Right ventricle myocardium superior (tissue), 1 donor: ENCODE measurements around the gene IQCH. TPM values are rescaled to one million over a fixed set of nuclear protein-coding genes. Genes with fewer than 3 reads are reported as not detected.

ENCODE experiments used
- ATAC-seq: fragments of 200-7000 bp; cut with Tn5 transposase; one replicate; pipeline ENCODE4 v1.9.1; 2020; ENCODE audit warnings: mild to moderate bottlenecking; ENCODE audit not compliant: poor library complexity
- DNase-seq: peaks from one replicate; pipeline ENCODE4 v3.0.0-alpha.2; 2020
- intact Hi-C: fragments of 100-400 bp; cut with DNase I; formaldehyde crosslinking; loops from one replicate; pipeline ENCODE4 v1.11.2; 2022
- total RNA-seq: library from RNA; stranded (reverse); fragmentation: NEBNext Ultra II Directional; extraction: Animal tissue kit (Norgen Biotek cat#: 25700); gene quantifications from one replicate; pipeline ENCODE4 v1.2.1, GENCODE V29; 2021
- donor health status: DM: no; HTN: yes; CAD: no; lungs with severe emphysema.

The IQCH gene
- total RNA-seq, 1 donor from 2014 or later = 1.6 TPM

DNA sequence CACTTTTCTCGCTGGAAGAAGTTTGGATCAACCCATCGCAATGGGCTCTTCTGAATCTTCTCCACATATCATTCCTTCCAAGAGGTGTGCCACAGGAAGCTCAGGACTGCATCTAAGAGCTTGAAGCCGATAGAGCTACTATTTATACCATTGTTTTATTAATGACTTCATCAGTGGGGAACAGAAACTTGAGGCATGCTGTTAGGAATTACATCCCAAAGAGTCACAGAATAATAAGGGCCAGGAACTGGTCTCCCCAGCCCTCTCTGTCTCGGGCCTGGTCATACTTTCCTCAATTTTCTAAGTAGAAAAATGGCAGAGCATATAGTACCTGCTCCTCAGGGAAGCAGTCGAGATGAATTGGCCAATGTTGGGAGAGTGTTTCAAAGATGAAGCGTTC, 249.5 kb downstream of the IQCH start:
- DNase-seq (no peak), ATAC-seq (no peak)
- intact Hi-C loops = loop anchor here (5.0 kb wide), 1 partner anchor 333 kb away; no protein-coding TSS in a partner anchor

DNA sequence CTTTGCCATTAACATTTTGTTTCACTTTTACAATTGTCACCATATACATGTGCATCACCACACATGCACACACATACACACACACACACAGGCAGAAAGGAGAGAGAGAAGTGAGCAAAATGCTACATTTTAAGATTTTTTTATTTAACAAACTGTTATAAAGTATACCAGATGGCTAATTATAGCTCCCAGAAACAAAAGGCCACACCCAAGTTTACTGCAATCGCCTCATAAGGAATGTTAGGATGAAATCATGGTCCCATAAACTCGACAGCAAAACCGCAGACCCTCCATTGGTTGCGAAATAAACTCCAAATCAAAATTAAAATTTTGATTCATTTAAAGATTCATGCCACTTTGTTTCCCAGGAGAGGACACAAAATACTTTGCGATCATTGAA, 250.2 kb downstream of the IQCH start:
- no peak for DNase-seq
- ATAC-seq = no peak
- intact Hi-C loops = loop anchor here (5.0 kb wide), 1 partner anchor 333 kb away; no protein-coding TSS in a partner anchor

DNA sequence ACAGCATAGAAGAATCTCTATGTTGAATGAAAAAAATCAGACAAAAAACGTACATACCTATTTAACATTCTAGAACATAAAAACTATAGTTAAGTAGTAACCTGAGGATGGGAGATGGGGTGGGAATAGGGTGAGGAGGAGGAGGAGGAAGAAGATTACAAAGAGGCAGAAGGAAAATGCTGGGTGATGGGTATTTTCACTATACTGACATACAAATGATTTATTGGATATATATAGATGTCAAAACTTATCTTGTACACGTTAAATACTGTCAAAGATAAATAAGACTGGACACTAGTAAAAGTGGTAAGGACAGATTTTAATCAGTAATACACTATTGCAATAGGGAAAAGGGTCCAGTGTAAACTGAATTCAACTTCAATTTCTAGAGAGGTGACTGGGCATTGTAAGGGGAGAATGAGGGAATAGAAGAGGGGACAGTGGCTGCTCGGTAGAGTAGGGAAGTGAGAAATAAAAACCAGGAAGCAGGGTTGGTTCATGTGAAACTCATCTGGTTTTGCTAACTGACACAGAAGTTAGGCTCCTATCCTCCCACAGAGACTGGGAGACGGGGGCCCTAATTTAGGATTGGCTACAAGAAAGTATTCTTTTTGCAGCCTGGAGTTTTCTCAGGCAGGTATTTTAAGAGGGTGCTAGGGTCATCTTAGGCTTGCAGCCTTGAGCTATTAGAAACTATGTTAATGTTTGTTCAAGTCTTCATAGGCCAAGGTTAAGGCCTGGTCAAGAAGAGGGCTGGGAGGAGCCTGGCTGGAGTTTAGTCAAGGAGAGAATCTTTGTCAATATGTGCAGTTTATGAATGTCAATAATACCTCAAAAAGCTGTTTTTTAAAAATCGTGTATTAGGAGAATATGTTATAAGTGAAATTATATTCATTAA, 251.3 kb downstream of the IQCH start:
- no peak for DNase-seq
- intact Hi-C loops = no loop called here
- ATAC-seq = no peak

DNA sequence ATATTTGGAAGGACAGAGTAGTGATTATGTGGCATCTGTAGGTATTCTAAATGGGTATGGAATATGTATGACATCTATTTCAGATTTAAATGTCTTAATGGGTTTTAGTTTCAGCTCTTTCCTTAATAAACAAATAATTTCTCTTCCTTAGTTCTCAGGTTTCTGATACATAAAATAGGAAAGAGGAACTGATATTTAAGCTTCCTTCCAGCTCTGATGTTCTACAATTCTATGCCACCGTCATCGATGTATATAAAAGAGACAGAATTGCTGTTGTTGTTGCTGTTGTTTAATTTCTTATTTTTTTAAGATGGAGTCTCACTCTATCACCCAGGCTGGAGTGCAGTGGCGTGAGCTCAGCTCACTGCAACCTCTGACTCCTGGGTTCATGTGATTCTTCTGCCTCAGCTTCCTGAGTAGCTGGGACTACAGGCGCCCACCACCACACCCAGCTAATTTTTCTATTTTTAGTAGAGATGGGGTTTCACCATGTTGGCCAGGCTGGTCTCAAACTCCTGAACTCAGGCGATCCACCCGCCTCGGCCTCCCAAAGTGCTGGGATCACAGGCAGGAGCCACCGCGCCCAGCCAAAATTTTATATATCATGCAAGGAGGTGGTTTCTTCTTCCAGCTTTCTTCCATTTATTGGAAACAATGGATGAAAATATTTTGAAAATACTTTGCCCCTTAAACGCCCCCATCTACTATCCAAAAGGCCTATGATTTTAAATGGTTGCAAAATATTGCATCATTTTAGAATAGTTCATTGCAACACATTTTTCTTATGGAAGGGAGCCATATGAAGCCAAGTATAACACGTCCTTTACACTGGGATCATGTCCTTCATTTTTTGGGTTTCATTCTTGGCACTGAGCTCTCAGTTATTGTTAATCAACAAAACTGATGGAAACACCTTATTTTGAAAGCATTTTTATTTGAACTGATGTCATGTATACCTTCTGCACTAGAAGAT, 252.5 kb downstream of the IQCH start:
- intact Hi-C loops = no loop called here
- DNase-seq (no peak), ATAC-seq (peak; percentile 55)

DNA sequence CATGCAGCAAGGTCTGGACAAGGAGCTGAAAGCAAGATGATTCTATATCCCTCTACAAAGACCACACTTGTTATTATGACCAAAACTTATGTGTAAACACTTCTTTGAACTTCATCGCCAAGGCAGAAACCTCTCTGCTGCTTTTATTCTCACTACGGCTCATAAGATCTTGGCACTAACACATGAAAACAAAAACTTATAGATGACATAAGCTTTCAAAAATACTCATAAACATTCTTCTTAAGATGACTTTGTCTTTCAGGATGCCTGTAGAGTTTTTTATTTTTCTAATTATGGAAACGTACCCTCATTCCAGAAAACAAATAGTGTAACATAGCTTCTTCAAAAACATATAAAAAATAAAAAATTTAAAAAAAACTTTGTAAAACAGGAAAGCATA, 253.8 kb downstream of the IQCH start:
- intact Hi-C loops = no loop called here
- DNase-seq (no peak), ATAC-seq (no peak)

DNA sequence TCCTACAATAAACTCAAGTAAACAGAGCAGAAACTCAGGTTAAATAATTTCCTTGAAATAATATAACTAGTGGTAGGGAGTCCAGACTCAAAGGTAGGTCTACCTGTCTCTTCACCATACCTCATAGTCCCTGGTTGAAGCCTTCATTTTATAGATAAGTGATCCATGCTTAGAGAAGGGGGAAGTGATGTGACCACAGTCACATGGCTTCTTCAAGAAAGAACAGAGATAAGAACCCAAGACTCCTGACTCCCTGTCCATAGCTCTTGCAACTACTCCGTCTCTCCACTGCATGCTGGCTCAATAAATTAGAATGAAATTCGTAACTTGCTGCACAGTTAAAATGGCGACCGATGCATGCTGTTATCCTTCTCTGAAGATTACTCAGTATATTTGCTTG, 255.3 kb downstream of the IQCH start:
- ATAC-seq (no peak), DNase-seq (no peak)
- intact Hi-C loops = no loop called here

DNA sequence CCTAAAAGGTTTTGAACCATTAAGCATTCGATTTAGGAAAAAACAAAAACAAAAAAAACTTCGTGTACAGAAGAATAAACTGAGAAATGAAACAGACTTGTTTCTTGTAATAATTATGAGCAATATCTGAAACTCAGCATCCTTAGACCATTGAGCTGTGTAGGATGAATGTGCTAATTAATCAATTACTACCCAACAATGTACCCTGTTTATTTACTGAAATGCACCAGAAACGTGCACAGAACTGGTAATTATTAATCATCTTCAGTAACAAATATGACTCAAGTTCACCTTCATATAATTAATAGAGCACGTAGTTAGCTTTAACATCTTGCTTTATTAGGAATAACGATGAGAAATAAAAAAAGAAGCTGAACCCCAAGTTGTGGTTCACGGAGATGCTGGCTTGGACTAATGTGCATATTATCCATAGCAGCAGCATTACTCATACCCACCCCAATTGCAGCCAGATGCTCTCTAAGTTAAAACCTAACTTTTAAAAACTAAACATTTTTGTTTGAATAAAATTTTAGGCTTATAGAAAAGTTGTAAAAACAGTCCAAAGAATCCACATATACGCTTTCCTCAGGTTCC, 256.1 kb downstream of the IQCH start:
- intact Hi-C loops = no loop called here
- DNase-seq (no peak), ATAC-seq (no peak)

DNA sequence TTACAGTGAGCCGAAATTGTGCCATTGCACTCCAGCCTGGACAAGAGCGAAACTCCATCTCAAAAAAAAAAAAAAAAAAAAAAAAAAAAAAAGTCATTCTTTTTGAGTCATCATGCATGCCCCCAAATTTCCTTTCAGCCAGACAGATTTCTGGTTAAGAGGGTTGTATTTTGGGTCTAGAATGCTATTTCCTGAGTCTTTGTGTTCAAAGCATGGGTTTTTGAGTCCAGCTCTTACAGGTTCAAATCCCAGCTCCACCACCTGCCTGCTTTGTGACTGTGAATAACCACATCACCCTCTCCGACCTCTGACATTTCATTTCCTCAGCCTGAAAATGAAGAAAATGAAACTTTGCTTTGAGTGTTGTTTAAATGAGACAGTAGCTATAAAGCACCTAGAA, 257.0 kb downstream of the IQCH start:
- ATAC-seq (no peak), DNase-seq (no peak)
- intact Hi-C loops = no loop called here

DNA sequence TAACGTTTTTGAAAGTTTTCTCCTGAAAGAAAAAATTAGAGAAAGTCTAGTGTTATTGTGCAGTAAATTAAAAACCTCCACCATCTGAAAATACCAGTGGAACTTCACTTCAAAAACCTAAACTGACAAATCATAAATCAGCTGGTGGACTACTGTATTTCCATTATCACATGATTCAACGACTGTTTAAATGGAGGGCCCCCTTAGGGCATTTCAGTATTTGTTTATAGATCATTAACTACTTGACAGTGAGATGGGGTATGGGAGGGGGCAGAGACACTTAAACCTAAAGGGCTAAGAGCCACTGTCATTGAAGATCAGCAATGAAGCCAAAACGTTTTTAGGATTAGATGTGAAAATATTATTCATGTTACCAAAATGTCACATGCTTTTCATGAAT, 257.6 kb downstream of the IQCH start:
- intact Hi-C loops = no loop called here
- DNase-seq (no peak), ATAC-seq (no peak)

DNA sequence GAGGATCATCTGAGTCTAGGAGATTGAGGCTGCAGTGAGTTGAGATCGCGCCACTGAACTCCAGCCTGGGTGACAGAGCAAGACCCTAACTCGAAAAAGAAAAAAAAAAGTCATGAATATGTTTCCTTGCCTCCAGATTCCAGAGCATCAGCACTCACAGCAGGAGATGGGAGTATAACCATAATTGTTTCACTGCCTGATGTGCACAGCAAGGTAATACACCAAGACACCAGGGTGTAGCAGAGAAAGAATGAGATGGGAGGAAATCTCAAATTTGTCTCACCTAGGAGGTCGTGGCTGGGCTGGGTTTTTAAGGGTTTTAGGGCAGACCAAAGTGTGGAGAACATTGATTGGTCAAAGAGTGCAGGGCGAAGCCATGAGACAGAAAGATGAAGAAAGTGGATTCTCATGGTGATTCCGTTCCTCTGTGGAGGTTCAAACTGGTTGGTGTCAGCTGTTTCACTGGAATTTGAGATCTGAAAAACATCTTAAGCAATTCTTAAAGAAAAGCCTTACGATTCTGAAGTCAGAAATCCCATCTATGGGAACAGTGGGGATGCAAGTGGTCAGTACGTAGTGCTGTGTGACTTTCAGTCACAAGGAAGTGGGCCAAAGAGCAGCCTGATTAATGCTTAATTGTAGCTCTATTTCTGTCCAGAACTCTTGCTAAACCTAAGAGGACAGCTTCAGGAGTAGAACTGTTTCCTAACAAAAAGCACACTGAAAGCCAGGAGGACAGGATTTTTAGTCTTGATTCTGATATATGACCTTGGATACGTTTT, 258.5 kb downstream of the IQCH start:
- no peak for ATAC-seq
- DNase-seq = no peak
- intact Hi-C loops = no loop called here

DNA sequence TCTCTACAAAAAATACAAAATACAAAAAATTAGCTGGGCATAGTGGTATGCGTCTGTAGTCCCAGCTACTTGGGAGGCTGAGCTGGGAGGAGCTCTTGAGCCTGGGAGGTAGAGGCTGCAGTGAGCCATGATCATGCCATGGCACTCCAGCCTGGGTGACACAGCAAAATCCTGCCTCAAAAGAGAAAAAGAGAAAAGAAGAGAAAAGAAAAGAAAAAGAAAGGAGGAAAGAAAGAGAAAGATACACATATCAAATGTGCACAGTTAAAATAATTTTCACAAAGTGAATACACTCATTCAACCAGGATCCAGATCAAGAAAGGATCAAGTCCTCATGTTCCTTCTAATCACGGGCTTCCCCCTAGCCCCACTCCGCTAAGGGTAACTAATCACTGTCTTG, 260.5 kb downstream of the IQCH start:
- no peak for DNase-seq
- intact Hi-C loops = no loop called here
- no peak for ATAC-seq

DNA sequence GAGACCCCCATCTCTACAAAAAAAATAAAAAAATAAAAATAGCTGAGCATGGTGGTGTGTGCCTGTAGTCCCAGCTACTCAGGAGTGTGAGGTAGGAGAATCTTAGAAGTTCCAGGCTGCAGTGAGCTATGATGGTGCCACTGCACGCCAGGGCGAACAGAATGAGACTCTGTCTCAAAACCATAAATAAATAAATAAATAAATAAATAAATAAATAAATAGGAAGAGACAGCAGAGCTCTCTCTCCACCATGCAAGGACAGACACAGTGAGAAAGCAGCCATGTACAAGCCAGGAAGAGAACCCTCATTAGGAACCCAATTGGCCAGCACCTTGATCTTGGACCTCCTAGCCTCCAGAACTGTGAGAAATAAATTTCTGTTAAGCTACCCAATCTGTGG, 261.0 kb downstream of the IQCH start:
- intact Hi-C loops = no loop called here
- no peak for DNase-seq
- ATAC-seq = no peak

DNA sequence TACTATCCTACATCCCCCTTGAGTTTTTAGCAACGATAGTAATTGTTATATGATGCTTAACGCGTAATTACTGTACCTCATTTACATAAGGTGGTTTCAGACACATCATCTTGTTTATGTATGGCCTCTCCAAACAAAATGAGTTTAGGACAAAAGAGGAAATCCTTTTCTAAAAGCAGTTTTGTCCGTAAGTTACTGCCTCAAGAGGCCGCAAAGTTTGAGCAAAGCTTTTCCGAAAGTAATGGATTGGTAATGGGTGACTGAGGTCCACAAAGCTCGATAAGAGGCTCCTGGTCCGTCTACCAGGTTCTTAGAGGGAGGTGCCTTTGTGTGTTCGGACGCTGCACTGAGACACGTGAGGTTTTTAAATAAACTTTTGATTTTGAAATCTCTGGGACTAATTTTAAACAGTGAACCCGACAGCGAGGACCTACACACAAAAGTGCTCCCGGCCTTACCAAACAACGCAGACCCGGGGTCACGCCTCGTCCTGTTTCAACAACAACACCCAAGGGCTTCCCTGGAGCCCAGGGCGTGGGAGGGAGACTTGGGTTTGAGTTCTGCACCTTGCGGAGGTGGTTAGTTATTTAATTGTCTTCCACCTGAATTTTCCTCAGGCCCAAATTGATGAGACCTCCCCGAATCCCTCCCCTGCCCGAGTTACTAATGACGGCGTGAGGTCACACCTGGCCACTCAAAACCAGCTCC, 265.9 kb downstream of the IQCH start:
- ATAC-seq (no peak), DNase-seq (no peak)
- intact Hi-C loops = no loop called here

DNA sequence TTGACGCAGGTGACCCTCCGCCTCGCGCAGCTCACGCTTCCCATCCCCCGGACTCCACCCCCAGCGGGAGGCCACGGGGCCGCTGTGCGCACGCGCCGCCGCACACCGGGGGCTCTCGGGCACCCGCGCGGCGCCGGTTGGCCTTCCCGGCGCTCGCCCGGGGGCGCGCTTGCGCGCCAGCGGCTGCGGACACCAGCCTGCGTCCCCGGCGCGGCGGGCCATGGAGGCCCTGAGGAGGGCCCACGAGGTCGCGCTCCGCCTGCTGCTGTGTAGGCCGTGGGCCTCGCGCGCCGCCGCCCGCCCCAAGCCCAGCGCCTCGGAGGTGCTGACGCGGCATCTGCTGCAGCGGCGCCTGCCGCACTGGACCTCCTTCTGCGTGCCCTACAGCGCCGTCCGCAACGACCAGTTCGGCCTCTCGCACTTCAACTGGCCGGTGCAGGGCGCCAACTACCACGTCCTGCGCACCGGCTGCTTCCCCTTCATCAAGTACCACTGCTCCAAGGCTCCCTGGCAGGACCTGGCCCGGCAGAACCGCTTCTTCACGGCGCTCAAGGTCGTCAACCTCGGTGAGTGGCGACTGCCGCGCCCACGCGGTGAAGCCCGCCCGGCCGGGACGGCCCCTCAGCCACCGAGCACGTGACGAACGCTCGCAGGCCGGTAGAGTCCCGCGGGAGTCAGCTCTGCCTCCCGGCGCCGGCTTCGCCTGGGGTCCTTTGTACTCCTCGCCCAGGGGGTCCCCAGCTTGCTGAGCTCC, 266.6 kb downstream of the IQCH start, which contains the start of gene C15orf61:
Gene C15orf61 (plus strand): TSS at position 103 of the 754 bp plus-strand sequence. CDS start 118 bp downstream, at position 221.
- ATAC-seq (peak; percentile 95), DNase-seq (peak; percentile 89)
- intact Hi-C loops = no loop called here

DNA sequence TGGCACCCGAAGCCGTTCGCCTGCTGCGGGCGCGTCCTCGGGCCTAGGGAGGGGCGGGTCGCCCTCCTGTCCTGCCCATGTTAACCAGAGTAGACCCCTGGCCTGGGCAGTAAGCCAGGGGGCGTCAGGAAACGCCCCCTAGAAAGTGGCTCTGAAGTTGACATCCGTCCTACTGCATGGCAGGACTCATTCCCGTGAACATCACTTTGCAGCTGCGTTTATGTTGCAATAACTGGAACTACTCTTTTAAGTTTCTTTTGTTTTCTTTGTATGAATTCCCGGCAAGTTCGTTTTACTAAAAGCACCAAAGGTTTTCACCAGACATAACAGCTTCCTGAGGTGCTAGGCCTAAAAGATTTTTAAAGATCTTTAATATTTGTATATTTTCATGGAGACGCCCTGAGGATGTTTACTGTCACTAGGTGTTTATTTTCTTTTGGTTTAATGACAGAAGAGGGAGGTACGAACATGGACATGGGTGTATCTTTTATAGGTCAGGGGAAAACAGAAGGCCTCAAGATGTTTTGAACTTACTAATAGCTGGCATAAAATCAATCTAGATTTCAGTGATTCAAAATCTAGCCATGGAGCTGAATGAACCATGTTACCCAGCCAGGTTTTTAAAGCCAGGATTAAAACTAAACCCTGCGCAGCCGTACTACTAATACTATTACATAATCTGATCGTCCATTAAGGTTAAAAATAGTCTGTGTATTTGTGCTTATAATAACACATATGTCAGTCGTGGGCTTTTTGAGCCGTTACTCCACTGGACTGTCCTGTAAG, 267.4 kb downstream of the IQCH start:
- peak; percentile 66 for ATAC-seq
- no peak for DNase-seq
- intact Hi-C loops = no loop called here

DNA sequence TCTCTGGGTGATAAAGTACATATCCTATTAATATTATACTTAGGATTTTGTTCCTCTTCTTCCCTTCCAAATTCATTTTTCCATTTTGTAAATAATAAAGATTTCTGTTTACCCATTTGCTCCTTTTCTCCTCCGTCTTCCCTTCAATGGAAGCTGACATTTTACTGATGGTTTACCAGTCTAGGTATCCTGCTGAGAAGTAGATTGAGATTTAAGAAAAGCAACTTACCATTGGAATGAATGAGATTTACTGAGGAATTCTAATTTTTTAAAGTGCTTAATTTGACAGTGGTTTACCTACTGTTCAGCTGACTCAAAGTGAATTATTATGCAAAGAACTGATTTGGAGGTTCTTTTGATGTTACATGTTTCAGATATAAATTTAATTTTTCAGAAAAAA, 268.7 kb downstream of the IQCH start:
- no peak for ATAC-seq
- intact Hi-C loops = no loop called here
- no peak for DNase-seq
